Adrenal gland (tissue), 5 donors: ENCODE results near the gene TXNDC11.

Experiments used
- POLR2A ChIP-seq, 2 donors: fragments of 450-650 bp; IDR thresholded peaks; one replicate each; pipeline ENCODE4 v1.6.1; 2017; ENCODE audit warnings: antibody characterized with exemption in 2 of 2, mild to moderate bottlenecking in 2 of 2, moderate library complexity in 1 of 2
- TF ChIP-seq, protein P1 (sequence below), 6 experiments: fragments of 450-650 bp in 4 of 6; fragments of 200-600 bp in 2 of 6; sonication (generic) in 1 of 6; IDR thresholded peaks; 1 replicate in 5 of 6; 2 replicates in 1 of 6; pipeline versions ENCODE4 v1.5.1 to v1.8.0; 2016 to 2021; ENCODE audit warnings: antibody characterized with exemption in 6 of 6, mild to moderate bottlenecking in 2 of 6, moderate library complexity in 1 of 6
- donor health status: DM: no; HTN: no; CAD: no.

DNA sequence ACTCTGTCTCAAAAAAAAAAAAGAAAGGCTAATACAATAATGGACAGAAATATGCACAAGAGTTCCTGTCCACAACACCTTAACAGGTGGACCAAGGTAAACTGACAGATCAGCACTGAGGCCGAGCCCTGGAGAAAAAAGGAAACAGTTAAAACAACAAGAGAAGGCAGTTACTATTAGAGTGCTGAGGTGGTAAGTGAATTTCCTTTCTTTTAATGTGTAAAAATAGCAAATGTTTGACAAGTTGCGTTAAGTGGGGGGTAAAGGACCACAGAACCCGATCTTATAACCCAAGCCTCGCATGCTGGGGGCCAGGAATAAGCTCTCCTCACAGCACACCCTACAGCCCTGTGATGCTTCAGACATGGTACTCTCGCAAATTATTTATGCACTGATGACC, 24.8 kb downstream of the TXNDC11 start:
- TF ChIP-seq, protein P1, sequence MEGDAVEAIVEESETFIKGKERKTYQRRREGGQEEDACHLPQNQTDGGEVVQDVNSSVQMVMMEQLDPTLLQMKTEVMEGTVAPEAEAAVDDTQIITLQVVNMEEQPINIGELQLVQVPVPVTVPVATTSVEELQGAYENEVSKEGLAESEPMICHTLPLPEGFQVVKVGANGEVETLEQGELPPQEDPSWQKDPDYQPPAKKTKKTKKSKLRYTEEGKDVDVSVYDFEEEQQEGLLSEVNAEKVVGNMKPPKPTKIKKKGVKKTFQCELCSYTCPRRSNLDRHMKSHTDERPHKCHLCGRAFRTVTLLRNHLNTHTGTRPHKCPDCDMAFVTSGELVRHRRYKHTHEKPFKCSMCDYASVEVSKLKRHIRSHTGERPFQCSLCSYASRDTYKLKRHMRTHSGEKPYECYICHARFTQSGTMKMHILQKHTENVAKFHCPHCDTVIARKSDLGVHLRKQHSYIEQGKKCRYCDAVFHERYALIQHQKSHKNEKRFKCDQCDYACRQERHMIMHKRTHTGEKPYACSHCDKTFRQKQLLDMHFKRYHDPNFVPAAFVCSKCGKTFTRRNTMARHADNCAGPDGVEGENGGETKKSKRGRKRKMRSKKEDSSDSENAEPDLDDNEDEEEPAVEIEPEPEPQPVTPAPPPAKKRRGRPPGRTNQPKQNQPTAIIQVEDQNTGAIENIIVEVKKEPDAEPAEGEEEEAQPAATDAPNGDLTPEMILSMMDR (IDR thresholded peaks at IDR 0.05) = no peak
- TF ChIP-seq POLR2A (IDR thresholded peaks at IDR 0.05) = no peak
